HEK293 (cell line): Measurements from ENCODE around the gene ZNF524.

Source experiments
- KLF1 ChIP-seq: fragments of 450-650 bp; formaldehyde crosslinking; IDR thresholded peaks from 2 replicates; pipeline ENCODE4 v1.5.1; 2016; ENCODE audit warnings: missing biosample characterization, missing genetic modification characterization
- TCF7L2 ChIP-seq: IDR thresholded peaks from 2 replicates; pipeline ENCODE4 v1.6.1; 2011; ENCODE audit warnings: low read depth, mild to moderate bottlenecking, inconsistent platforms, low read length, moderate library complexity, borderline replicate concordance
- ZBTB20 ChIP-seq: fragments of 450-650 bp; formaldehyde crosslinking; IDR thresholded peaks from 2 replicates; pipeline ENCODE4 v1.5.1; 2016; ENCODE audit warnings: missing biosample characterization, missing genetic modification characterization
- ZNF169 ChIP-seq: fragments of 450-650 bp; formaldehyde crosslinking; IDR thresholded peaks from 2 replicates; pipeline ENCODE4 v1.5.1; 2016; ENCODE audit warnings: missing biosample characterization, missing genetic modification characterization
- ZSCAN23 ChIP-seq: fragments of 450-650 bp; formaldehyde crosslinking; IDR thresholded peaks from 2 replicates; pipeline ENCODE4 v1.5.1; 2016; ENCODE audit warnings: missing biosample characterization, missing genetic modification characterization
- TF ChIP-seq, protein P1 (sequence below): fragments of 450-650 bp; formaldehyde crosslinking; IDR thresholded peaks from 2 replicates; pipeline ENCODE4 v1.5.1; 2016; ENCODE audit warnings: missing biosample characterization, missing genetic modification characterization

DNA sequence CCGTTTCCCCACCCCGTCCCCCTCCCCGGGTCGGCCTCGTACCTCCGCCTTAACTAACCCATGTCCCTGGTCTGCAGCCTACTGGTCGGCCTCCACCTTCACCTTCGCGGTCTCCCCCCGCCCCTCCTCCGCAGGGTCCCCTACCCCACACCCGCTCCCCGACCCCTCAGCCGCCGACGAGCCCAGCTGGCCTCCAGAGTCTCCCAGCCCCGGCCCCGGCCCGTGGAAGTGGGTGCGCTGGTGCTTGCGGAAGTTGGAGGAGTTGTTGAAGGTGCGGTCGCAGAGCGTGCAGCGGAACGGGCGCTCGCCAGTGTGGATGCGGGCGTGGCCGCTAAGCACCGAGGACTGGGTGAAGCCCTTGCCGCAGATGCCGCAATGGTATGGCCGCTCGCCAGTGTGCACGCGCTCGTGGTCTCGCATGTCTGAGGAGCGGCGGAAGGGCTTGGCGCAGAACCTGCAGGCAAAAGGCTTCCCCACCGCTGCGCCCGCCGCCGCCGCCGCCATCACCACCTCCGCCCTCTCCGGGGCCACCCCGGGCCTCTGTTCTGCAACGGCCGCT, 21.7 kb downstream of the ZNF524 start:
- TF ChIP-seq, protein P1, sequence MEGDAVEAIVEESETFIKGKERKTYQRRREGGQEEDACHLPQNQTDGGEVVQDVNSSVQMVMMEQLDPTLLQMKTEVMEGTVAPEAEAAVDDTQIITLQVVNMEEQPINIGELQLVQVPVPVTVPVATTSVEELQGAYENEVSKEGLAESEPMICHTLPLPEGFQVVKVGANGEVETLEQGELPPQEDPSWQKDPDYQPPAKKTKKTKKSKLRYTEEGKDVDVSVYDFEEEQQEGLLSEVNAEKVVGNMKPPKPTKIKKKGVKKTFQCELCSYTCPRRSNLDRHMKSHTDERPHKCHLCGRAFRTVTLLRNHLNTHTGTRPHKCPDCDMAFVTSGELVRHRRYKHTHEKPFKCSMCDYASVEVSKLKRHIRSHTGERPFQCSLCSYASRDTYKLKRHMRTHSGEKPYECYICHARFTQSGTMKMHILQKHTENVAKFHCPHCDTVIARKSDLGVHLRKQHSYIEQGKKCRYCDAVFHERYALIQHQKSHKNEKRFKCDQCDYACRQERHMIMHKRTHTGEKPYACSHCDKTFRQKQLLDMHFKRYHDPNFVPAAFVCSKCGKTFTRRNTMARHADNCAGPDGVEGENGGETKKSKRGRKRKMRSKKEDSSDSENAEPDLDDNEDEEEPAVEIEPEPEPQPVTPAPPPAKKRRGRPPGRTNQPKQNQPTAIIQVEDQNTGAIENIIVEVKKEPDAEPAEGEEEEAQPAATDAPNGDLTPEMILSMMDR: no peak
- TF ChIP-seq ZBTB20 (tag by site-specific recombination) (no peak), ZNF169 (tag by site-specific recombination) (no peak), TCF7L2 (no peak), KLF1 (tag by site-specific recombination) (no peak), ZSCAN23 (tag by site-specific recombination) (no peak)
